Measurements from ENCODE around the gene CTBP2.

Gene CTBP2

GRCh38 chr10:124987788-124988187, 172.6 kb downstream of the CTBP2 start:
- Histone ChIP-seq H3K4me3 (ENCODE audit: low read length) (no peak overlapping the region), H3K4me1 (ENCODE audit: low read length) (peaks cover 22% of the 10 kb centered on the region), H3K27me3 (replicated peaks; ENCODE audit: insufficient read depth, low read length) (no peaks in the 10 kb centered on the region), H3K9ac (ENCODE audit: low read length) (no peak overlapping the region), H3K9me3 (replicated peaks; ENCODE audit: insufficient read depth, low read length) (no peaks in the 10 kb centered on the region), H3K9me2 (replicated peaks; ENCODE audit: insufficient read depth, low read length) (no peaks in the 10 kb centered on the region), H3K4me2 (ENCODE audit: low read depth, low read length) (peak overlapping the region; percentile 34; the same call in 1 of the 2 replicates), H2AFZ (ENCODE audit: low read length) (no peak overlapping the region), H3K36me3 (replicated peaks; ENCODE audit: insufficient read depth, low read length) (peaks cover 5% of the 10 kb centered on the region; the same call in 1 of the 2 replicates), H3K79me2 (ENCODE audit: low read length) (no peaks in the 10 kb centered on the region), H4K20me1 (ENCODE audit: insufficient read depth, low read length) (no peaks in the 10 kb centered on the region), H3K27ac (ENCODE audit: low read length) (no peak overlapping the region), H3F3A (ENCODE audit: insufficient read depth, low read length) (peaks cover 16% of the 10 kb centered on the region; the same call in 1 of the 2 replicates)
- TF ChIP-seq CTCF (IDR thresholded peaks at IDR 0.05; ENCODE audit: low read length) (no peak), EZH2phosphoT487 (IDR thresholded peaks at IDR 0.05; ENCODE audit: low read length) (no peak), EZH2 (optimal IDR thresholded peaks at IDR 0.05; ENCODE audit: low read depth, low read length) (no peak)
- no peak for DNase-seq

GRCh38 chr10:124985162-124985561, 175.2 kb downstream of the CTBP2 start:
- H3K4me2 ChIP-seq (ENCODE audit: low read depth, low read length), result no peak overlapping the region
- H4K20me1 ChIP-seq (ENCODE audit: insufficient read depth, low read length), result no peaks in the 10 kb centered on the region
- H3K36me3 ChIP-seq (replicated peaks; ENCODE audit: insufficient read depth, low read length), result peaks cover 5% of the 10 kb centered on the region; the same call in 1 of the 2 replicates
- H3K4me1 ChIP-seq (ENCODE audit: low read length), result peaks cover 22% of the 10 kb centered on the region
- H3K27ac ChIP-seq (ENCODE audit: low read length), result no peak overlapping the region
- DNase-seq, result no peak
- no peaks in the 10 kb centered on the region for H3K9me3 ChIP-seq (replicated peaks; ENCODE audit: insufficient read depth, low read length)
- H3K9me2 ChIP-seq (replicated peaks; ENCODE audit: insufficient read depth, low read length), result no peaks in the 10 kb centered on the region
- TF ChIP-seq EZH2 (optimal IDR thresholded peaks at IDR 0.05; ENCODE audit: low read depth, low read length), result no peak
- TF ChIP-seq CTCF (IDR thresholded peaks at IDR 0.05; ENCODE audit: low read length), result no peak
- no peak for TF ChIP-seq EZH2phosphoT487 (IDR thresholded peaks at IDR 0.05; ENCODE audit: low read length)
- no peak overlapping the region for H3K4me3 ChIP-seq (ENCODE audit: low read length)
- peaks cover 16% of the 10 kb centered on the region; the same call in 1 of the 2 replicates for H3F3A ChIP-seq (ENCODE audit: insufficient read depth, low read length)
- no peaks in the 10 kb centered on the region for H3K79me2 ChIP-seq (ENCODE audit: low read length)
- H2AFZ ChIP-seq (ENCODE audit: low read length), result no peak overlapping the region
- H3K27me3 ChIP-seq (replicated peaks; ENCODE audit: insufficient read depth, low read length), result no peaks in the 10 kb centered on the region
- no peak overlapping the region for H3K9ac ChIP-seq (ENCODE audit: low read length)

- Histone ChIP-seq H3F3A (ENCODE audit: insufficient read depth, low read length) (peaks cover 15% of the 10 kb centered on the region; the same call in 1 of the 2 replicates), H4K20me1 (ENCODE audit: insufficient read depth, low read length) (no peaks in the 10 kb centered on the region), H3K27ac (ENCODE audit: low read length) (no peak overlapping the region), H3K4me2 (ENCODE audit: low read depth, low read length) (no peak overlapping the region), H3K9ac (ENCODE audit: low read length) (no peak overlapping the region), H3K36me3 (replicated peaks; ENCODE audit: insufficient read depth, low read length) (peaks cover 5% of the 10 kb centered on the region; the same call in 1 of the 2 replicates), H3K27me3 (replicated peaks; ENCODE audit: insufficient read depth, low read length) (no peaks in the 10 kb centered on the region), H3K4me3 (ENCODE audit: low read length) (no peak overlapping the region), H3K4me1 (ENCODE audit: low read length) (peaks cover 18% of the 10 kb centered on the region), H3K9me2 (replicated peaks; ENCODE audit: insufficient read depth, low read length) (no peaks in the 10 kb centered on the region), H3K79me2 (ENCODE audit: low read length) (no peaks in the 10 kb centered on the region), H3K9me3 (replicated peaks; ENCODE audit: insufficient read depth, low read length) (no peaks in the 10 kb centered on the region), H2AFZ (ENCODE audit: low read length) (no peak overlapping the region)
- TF ChIP-seq CTCF (IDR thresholded peaks at IDR 0.05; ENCODE audit: low read length) (no peak), EZH2 (optimal IDR thresholded peaks at IDR 0.05; ENCODE audit: low read depth, low read length) (no peak), EZH2phosphoT487 (IDR thresholded peaks at IDR 0.05; ENCODE audit: low read length) (no peak)
- DNase-seq, result no peak
Measured at GRCh38 chr10:124984376-124984775, 176.0 kb downstream of the CTBP2 start.

All from MM.1S (cell line).